GM08714 (cell line): Measurements from ENCODE around the gene RALGAPA2.

Source experiments
- H3K4me3 ChIP-seq: fragments of 200-500 bp; sonication (Bioruptor generic); 2 replicates; pipeline ENCODE4 v1.5.1; 2014; ENCODE audit warnings: mild to moderate bottlenecking, low read length, inconsistent platforms
- ZNF274 ChIP-seq: IDR thresholded peaks from 2 replicates; pipeline ENCODE4 v1.6.1; 2012; ENCODE audit warnings: mild to moderate bottlenecking, low read depth, low read length

Gene RALGAPA2

DNA sequence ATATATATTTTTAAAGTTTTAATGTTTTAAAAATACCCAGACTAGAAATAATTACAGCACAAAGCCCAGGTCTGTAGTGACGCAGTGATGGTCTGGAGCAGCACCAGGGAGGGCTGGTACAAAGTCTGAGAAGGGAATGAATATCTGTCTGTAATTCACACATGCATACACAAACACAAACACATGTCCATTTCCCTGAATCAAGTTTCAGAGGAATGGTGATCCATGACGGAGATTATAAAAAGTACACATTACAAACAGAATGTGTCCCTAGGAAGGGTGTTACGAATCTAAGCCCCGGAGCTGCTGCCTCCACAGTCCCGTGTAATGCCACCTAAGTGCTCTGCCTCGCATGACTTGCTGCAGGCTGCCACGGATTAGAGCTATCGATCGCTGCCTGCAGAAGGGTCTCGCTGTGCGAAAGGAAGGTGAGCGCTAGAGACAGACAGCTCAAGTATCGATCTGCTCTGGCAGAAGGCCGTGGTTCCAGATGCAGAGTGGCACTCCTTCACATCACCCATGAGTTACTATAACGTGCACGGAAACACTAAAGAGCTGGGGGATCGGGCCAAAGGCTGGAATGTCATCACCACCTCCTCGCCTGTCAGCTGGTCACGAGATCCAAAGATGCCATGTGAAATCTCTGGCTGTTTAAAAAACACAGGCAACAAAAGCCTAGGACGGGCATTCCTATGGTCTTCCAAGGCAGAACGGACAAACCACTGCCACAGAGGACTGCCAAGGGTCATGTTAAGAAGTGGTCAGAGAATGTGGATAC lies 257.4 kb downstream of the RALGAPA2 start:
- no peak overlapping the region for H3K4me3 ChIP-seq
- no peak for TF ChIP-seq ZNF274

GRCh38 chr20:20454367-20454766 lies 258.1 kb downstream of the RALGAPA2 start:
- no peak for TF ChIP-seq ZNF274
- H3K4me3 ChIP-seq: no peak overlapping the region

DNA sequence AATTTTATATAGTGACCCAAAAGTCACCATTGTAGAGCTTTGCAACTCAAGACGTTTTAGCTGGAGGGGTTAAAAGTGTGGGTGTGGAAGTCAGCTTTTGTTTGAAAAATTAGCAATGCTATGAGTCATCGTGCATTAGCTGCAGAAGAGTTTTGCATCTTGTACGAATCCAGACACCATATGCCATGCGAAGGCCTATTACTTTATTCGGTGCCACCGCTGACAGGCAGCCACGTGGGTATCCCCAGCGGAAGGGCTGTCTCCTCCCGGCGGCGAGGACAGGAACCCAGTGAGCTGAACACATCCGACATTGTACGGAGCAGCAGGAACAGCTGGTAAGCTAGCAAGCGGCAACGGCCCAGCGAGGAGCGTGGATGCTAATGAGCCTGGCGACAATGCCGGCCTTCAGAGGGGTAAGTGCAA lies 260.2 kb downstream of the RALGAPA2 start:
- no peak for TF ChIP-seq ZNF274
- H3K4me3 ChIP-seq: peak overlapping the region; percentile 55; the same call in 1 of the 2 replicates

DNA sequence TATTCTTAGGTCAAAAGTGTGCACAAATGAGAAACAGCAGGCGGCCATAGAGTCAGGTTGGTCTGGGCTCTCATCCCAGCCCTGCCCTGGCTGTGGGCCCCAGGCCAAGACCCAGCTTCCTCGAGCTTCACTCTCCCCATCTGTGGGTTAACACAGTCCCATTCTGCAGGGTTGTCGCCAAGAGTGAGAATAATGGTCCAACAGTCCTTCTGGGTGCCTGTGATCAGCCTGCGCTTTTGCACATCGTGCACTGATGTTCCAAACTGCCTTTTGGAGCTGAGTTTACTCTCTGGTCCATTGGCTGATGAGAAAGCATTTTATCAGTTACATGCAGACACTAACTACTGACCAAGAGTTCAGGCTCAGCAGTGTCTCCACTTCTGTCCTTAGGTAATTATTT lies 261.9 kb downstream of the RALGAPA2 start:
- H3K4me3 ChIP-seq: no peak overlapping the region
- TF ChIP-seq ZNF274: no peak

GRCh38 chr20:20448881-20449280 lies 263.6 kb downstream of the RALGAPA2 start:
- TF ChIP-seq ZNF274: no peak
- H3K4me3 ChIP-seq: no peak overlapping the region

DNA sequence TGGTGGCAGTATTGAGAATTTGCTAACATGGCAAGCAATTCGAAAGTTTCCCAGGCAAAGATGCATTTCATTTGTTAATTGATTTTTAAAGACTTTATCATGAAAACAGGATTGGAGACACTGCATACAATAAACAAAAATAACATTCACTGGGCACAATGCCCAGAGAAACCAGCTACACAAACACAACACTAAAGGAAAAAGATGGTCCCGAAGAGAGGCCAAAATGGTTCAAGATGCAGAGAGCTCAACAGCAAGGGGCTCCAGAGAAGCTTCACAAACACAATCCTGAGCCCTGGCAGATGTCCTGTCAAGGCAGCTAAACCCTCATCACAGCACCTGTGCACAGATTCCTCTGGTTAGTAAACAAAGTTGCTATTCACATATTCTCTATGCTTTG lies 265.2 kb downstream of the RALGAPA2 start:
- H3K4me3 ChIP-seq: no peak overlapping the region
- TF ChIP-seq ZNF274: no peak

- TF ChIP-seq ZNF274: no peak
Observed at GRCh38 chr20:20446425-20447015, 265.9 kb downstream of the RALGAPA2 start.

GRCh38 chr20:20446001-20446400 lies 266.4 kb downstream of the RALGAPA2 start:
- no peak for TF ChIP-seq ZNF274
- no peak overlapping the region for H3K4me3 ChIP-seq

More at GRCh38 chr20:20446425-20447015, 265.9 kb downstream of the RALGAPA2 start:
- H3K4me3 ChIP-seq: no peak overlapping the region

DNA sequence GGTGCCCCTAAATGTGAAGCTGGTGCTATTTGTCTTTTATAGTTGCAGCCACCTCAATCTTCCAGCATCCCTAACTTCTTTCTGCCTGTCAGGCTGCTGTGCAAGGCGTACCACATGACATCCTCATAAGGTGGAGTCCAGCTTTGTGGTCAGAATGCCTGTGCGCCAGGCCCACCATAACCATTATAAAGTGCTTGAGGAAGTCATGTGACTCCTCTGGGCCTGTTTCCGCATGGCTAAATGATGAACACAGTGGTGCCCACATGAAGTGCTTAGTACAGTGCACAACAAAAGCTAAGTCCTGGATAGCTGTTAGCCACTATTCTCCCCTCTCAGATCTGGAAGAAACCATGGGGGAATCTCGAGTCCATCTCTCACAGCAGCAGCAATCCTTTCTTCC lies 268.9 kb downstream of the RALGAPA2 start:
- no peak overlapping the region for H3K4me3 ChIP-seq
- no peak for TF ChIP-seq ZNF274

GRCh38 chr20:20442466-20442865 lies 270.0 kb downstream of the RALGAPA2 start:
- no peak for TF ChIP-seq ZNF274
- H3K4me3 ChIP-seq: no peak overlapping the region

GRCh38 chr20:20440886-20441658 lies 271.4 kb downstream of the RALGAPA2 start:
- no peak overlapping the region for H3K4me3 ChIP-seq
- no peak for TF ChIP-seq ZNF274

GRCh38 chr20:20440481-20440880 lies 272.0 kb downstream of the RALGAPA2 start:
- no peak overlapping the region for H3K4me3 ChIP-seq
- no peak for TF ChIP-seq ZNF274

GRCh38 chr20:20439602-20440190 lies 272.7 kb downstream of the RALGAPA2 start:
- no peak for TF ChIP-seq ZNF274
- H3K4me3 ChIP-seq: no peak overlapping the region

DNA sequence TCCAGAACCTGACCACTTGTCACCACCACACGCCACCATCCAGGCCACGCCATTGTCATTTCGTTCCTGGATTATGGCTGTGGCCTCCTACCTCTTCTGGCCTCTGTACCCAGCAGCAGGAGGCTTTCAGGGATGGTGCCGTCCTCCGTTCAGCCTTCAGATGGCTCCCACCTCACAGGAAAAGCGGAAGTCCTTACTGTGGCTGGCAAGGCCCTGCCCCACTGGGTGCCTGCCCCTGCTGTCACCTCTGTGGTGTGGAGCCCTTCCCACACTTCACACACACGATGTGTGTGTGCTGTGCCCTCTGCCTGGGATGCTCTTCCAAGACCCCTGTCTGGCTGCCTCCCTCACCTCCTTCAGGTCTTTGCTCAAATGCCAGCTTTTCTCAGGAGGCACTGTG lies 275.1 kb downstream of the RALGAPA2 start:
- TF ChIP-seq ZNF274: no peak
- no peak overlapping the region for H3K4me3 ChIP-seq
